HFFc6 (cell line): Measurements from ENCODE around the gene SHANK2. TPM values are rescaled to one million over a fixed set of nuclear protein-coding genes. Genes with fewer than 3 reads are reported as not detected.

Experiments
- DNase-seq: peaks from one replicate; pipeline ENCODE4 v3.0.0-alpha.2; 2018
- H3K27ac Mint-ChIP-seq: 2 replicates; pipeline ENCODE4 v1.8.0; 2020; ENCODE audit warnings: mild to moderate bottlenecking, mixed read lengths
- H3K27me3 Mint-ChIP-seq: 2 replicates; pipeline ENCODE4 v1.8.0; 2021; ENCODE audit warnings: mild to moderate bottlenecking, moderate library complexity, mixed read lengths; ENCODE audit not compliant: insufficient read depth
- H3K36me3 Mint-ChIP-seq: 2 replicates; pipeline ENCODE4 v1.8.0; 2021; ENCODE audit warnings: low read depth, mixed read lengths
- H3K4me1 Mint-ChIP-seq: 2 replicates; pipeline ENCODE4 v1.8.0; 2020; ENCODE audit warnings: low read depth, mixed read lengths
- H3K4me3 Mint-ChIP-seq: 2 replicates; pipeline ENCODE4 v1.8.0; 2020; ENCODE audit warnings: mild to moderate bottlenecking, moderate library complexity, mixed read lengths
- H3K9me3 Mint-ChIP-seq: 2 replicates; pipeline ENCODE4 v1.8.0; 2020; ENCODE audit warnings: mild to moderate bottlenecking, mixed read lengths
- total RNA-seq, 6 experiments: library from RNA; stranded (reverse); fragmentation: NEBNext Ultra II Directional; extraction: Animal tissue kit (Norgen Biotek cat#: 25700); gene quantifications; 2 replicates in 1 of 6; 3 replicates in 5 of 6; pipeline ENCODE4 v1.2.3, GENCODE V29; 2021
- TF ChIP-seq, protein P1 (sequence below): fragments of 200-600 bp; sonication (generic); IDR thresholded peaks from 2 replicates; pipeline ENCODE4 v1.5.0; 2021; ENCODE audit warnings: antibody characterized with exemption, mild to moderate bottlenecking

Gene SHANK2
- total RNA-seq, 6 experiments from 2014 or later = 0.77 to 2.0 (median 1.0) TPM

DNA sequence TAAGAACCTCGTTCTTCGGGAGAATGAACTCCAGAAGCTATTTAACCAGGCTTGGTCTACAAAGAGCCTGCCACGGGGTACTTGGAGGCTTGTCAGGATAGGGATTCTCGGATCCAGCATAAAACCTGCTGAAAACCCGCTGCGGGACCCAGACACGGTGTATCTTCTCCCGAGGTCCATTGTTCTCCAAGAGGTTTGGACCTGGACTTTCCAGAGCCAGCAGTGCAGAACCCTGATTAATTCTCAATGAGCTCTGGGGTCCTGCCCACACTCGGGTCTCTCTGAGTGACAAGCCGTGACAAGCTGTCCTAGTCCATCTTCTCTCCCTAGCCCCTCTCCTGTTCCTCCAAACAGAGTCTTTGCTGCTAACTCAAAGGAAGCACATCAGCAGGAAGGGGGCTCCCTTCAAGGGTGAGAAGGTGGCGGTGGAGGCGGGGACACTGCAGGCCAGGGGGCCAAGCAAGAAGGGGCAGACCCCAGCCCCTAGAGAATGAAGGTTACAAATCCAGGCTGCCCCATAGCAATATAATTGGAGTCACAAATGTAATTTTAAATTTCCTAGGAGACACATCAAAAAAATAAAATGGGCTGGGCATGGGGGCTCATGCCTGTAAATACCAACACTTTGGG is 12.2 kb downstream of the SHANK2 start:
- peaks cover 15% of the 10 kb centered on the region for H3K4me1 Mint-ChIP-seq
- DNase-seq = no peak
- H3K9me3 Mint-ChIP-seq = no peaks in the 10 kb centered on the region
- TF ChIP-seq, protein P1, sequence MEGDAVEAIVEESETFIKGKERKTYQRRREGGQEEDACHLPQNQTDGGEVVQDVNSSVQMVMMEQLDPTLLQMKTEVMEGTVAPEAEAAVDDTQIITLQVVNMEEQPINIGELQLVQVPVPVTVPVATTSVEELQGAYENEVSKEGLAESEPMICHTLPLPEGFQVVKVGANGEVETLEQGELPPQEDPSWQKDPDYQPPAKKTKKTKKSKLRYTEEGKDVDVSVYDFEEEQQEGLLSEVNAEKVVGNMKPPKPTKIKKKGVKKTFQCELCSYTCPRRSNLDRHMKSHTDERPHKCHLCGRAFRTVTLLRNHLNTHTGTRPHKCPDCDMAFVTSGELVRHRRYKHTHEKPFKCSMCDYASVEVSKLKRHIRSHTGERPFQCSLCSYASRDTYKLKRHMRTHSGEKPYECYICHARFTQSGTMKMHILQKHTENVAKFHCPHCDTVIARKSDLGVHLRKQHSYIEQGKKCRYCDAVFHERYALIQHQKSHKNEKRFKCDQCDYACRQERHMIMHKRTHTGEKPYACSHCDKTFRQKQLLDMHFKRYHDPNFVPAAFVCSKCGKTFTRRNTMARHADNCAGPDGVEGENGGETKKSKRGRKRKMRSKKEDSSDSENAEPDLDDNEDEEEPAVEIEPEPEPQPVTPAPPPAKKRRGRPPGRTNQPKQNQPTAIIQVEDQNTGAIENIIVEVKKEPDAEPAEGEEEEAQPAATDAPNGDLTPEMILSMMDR = no peak
- no peak overlapping the region for H3K27ac Mint-ChIP-seq
- H3K36me3 Mint-ChIP-seq = no peaks in the 10 kb centered on the region
- peak overlapping the region; percentile 77; the same call in 1 of the 2 replicates for H3K4me3 Mint-ChIP-seq
- H3K27me3 Mint-ChIP-seq = peaks cover 9% of the 10 kb centered on the region

DNA sequence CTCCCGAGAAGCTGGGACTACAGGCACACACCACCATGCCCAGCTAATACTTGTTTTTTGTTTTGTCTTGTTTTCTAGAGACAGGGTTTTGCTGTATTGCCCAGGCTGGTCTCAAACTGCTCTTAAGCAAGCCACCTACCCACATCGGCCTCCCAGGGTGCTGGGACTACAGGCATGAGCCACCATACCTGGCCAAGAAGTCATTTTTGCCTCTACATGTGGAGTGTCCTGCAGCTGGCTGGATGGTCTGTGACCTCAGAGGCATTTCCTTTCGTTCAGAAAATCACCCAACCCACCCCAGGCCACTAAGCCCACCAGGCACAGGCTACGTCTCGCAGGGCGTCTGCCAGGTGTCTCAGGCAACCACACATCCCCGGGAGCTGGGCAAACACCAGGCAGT is 12.8 kb downstream of the SHANK2 start:
- no peak overlapping the region for H3K27ac Mint-ChIP-seq
- TF ChIP-seq, protein P1 = no peak

DNA sequence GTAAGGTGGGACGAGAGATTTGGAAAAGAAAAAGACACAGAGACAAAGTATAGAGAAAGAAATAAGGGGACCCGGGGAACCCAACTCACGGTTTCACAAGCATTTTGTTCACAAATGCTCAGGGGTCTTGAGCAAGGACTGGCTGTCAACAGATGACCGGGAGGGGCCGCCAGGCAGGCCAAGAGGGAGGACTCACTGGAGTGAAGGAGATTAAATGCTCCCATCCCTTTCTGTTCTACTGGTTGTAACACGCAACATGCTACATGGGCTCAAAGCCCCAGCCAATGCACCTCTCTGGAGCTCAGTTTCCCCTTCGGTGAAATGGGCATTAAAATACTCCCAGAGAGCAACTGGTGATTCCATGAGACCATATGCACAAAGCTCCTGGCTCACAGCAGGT is 13.4 kb downstream of the SHANK2 start:
- peaks cover 15% of the 10 kb centered on the region for H3K4me1 Mint-ChIP-seq
- DNase-seq = no peak
- TF ChIP-seq, protein P1 = no peak
- no peaks in the 10 kb centered on the region; the same call in 1 of the 2 replicates for H3K9me3 Mint-ChIP-seq
- peaks cover 10% of the 10 kb centered on the region for H3K27me3 Mint-ChIP-seq
- H3K36me3 Mint-ChIP-seq = no peaks in the 10 kb centered on the region
- H3K27ac Mint-ChIP-seq = no peak overlapping the region
- no peak overlapping the region for H3K4me3 Mint-ChIP-seq

More for the DNA sequence above, 12.8 kb downstream of the SHANK2 start:
- Mint-ChIP-seq H3K27me3 (peaks cover 10% of the 10 kb centered on the region), H3K9me3 (no peaks in the 10 kb centered on the region; the same call in 1 of the 2 replicates), H3K4me1 (peaks cover 15% of the 10 kb centered on the region), H3K4me3 (no peak overlapping the region), H3K36me3 (no peaks in the 10 kb centered on the region)
- DNase-seq = no peak

DNA sequence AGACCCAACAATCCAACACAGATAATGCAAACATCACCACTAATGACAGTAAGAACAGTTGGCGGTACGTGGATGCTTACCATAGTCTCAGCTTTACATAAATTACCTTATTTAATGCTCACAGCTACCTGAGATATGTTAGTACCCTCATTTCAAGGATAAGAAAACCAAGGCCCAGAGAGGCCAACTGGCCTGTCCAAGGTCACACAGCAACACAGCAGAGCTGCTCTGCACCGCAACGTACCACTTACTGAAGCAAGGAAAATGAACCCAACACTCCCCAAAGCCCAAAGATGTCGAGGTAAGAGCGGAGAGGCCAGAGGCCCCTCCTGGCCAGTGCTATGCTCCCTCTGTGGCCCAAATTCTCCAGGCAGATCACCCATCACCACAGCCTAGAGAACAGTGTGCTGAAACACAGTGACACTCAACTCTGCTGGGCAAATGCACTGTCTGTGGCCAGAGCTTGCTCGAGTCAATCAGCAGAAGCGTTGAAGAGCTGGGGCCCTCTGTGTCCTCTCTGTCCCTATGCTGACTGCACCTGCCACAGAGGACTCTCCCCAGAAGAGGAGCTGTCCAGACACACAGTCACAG is 14.0 kb downstream of the SHANK2 start:
- TF ChIP-seq, protein P1 = no peak
- no peak overlapping the region for H3K4me3 Mint-ChIP-seq
- DNase-seq = no peak
- no peak overlapping the region for H3K27ac Mint-ChIP-seq
- H3K27me3 Mint-ChIP-seq = peaks cover 10% of the 10 kb centered on the region
- no peaks in the 10 kb centered on the region; the same call in 1 of the 2 replicates for H3K9me3 Mint-ChIP-seq
- no peaks in the 10 kb centered on the region for H3K36me3 Mint-ChIP-seq
- peaks cover 15% of the 10 kb centered on the region for H3K4me1 Mint-ChIP-seq

DNA sequence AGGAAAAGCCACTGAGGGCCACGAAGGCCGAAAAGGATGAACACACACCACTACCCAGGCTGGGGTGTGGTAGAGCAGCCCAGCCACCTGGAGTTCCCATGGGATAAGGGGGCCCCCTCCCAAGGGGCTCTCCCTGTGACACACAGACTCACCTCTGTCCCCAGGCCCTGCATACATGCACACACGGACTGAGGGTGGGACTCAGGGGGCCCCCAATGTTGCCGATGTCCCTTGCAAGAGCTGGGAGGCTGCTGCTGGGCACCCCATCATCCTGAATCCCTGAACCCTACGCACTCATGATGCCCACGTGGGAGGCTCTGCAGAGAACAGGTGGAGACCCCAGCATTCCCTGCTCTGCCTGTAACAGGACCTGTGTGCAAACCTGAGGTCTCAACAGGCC is 14.5 kb downstream of the SHANK2 start:
- Mint-ChIP-seq H3K27me3 (peaks cover 10% of the 10 kb centered on the region), H3K4me1 (peaks cover 15% of the 10 kb centered on the region), H3K4me3 (no peak overlapping the region), H3K9me3 (no peaks in the 10 kb centered on the region; the same call in 1 of the 2 replicates), H3K27ac (no peak overlapping the region), H3K36me3 (no peaks in the 10 kb centered on the region)
- TF ChIP-seq, protein P1 = no peak
- DNase-seq = no peak
